Mucosa of stomach (tissue), 1 donor: ENCODE measurements around the gene VCL.
"Not testable (repeated sequence)": the region's sequence is repeated elsewhere in the genome, so short reads cannot be mapped to it uniquely, and the experiment has no call there.

Source experiments
- H3K27me3 ChIP-seq: one replicate; pipeline ENCODE4 v1.7.0; 2013; ENCODE audit warnings: mild to moderate bottlenecking, low read length; ENCODE audit not compliant: control insufficient read depth, insufficient read depth
- H3K36me3 ChIP-seq: one replicate; pipeline ENCODE4 v1.7.0; 2013; ENCODE audit warnings: low read length; ENCODE audit not compliant: control insufficient read depth, insufficient read depth
- H3K4me1 ChIP-seq: one replicate; pipeline ENCODE4 v1.7.0; 2013; ENCODE audit warnings: mild to moderate bottlenecking, low read length; ENCODE audit not compliant: control insufficient read depth, insufficient read depth
- H3K4me3 ChIP-seq: one replicate; pipeline ENCODE4 v1.7.0; 2013; ENCODE audit warnings: low read length
- H3K9ac ChIP-seq: one replicate; pipeline ENCODE4 v1.7.0; 2013; ENCODE audit warnings: mild to moderate bottlenecking, low read length, moderate library complexity
- H3K9me3 ChIP-seq: one replicate; pipeline ENCODE4 v1.7.0; 2013; ENCODE audit warnings: mild to moderate bottlenecking, low read length, moderate library complexity; ENCODE audit not compliant: control insufficient read depth
- donor health status: Pancreatic carcinoma.

Gene VCL

DNA sequence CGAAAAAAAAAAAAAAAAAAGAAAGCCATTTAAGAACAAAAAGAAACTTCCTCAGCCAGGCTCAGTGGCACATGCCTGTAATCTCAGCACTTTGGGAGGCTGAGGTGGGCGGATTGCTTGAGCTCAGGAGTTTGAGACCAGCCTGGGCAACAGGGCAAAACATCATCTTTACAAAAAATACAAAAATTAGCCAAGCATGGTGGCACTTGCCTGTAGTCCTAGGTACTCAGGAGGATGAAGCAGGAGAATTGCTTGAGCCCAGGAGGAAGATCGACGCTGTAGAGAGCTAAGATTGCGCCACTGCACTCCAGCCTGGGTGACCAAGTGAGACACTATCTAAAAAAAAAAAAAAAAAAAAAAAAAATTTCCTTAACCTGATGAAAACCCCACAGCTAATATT lies 140.7 kb downstream of the VCL start:
- not testable (repeated sequence) for H3K9ac ChIP-seq, H3K27me3 ChIP-seq, H3K36me3 ChIP-seq, H3K9me3 ChIP-seq, H3K4me3 ChIP-seq
- H3K4me1 ChIP-seq = peaks cover 12% of the 10 kb centered on the region

DNA sequence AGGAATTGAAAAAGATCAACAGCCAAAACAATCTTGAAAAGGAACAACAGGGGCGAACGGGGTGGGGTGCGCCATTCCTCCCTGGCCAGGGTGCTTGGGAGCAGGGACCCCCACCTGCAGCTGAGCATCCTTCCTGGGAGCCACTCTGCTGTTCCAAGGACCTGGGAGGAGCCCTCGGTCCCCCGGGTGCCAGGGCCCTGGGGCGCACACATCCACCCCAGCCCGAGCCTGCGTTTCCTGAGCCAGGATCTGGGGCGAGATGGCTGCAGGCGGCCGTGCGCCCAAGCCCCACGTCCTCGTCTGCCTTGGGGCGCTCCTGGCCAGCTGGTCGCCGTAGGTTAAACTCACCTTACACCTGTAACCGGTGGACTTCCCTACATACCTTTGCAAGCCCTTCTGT lies 142.1 kb downstream of the VCL start:
- Histone ChIP-seq H3K9ac (no peak overlapping the region), H3K9me3 (no peaks in the 10 kb centered on the region), H3K4me1 (peaks cover 3% of the 10 kb centered on the region), H3K4me3 (no peak overlapping the region), H3K36me3 (no peaks in the 10 kb centered on the region), H3K27me3 (no peaks in the 10 kb centered on the region)

DNA sequence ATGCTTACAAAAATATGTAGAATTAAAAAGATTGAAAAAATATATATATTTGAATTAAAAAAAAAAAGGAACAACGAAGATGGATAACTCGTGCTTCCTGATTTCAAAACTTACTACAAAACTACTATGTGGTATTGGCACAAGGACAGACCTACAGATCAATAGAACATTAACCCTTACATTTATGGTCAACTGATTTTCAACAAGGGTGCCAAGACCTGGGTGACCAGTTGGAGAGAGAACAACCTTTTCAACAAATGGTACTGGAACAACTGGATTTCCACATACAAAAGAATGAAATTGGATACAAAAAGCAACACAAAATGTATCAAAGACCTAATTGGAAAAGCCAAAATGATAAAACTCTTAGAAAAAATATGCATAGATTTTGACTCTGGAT lies 142.6 kb downstream of the VCL start:
- no peaks in the 10 kb centered on the region for H3K4me1 ChIP-seq
- H3K4me3 ChIP-seq = no peak overlapping the region
- no peaks in the 10 kb centered on the region for H3K36me3 ChIP-seq
- H3K9ac ChIP-seq = no peak overlapping the region
- H3K9me3 ChIP-seq = no peaks in the 10 kb centered on the region
- H3K27me3 ChIP-seq = no peaks in the 10 kb centered on the region

DNA sequence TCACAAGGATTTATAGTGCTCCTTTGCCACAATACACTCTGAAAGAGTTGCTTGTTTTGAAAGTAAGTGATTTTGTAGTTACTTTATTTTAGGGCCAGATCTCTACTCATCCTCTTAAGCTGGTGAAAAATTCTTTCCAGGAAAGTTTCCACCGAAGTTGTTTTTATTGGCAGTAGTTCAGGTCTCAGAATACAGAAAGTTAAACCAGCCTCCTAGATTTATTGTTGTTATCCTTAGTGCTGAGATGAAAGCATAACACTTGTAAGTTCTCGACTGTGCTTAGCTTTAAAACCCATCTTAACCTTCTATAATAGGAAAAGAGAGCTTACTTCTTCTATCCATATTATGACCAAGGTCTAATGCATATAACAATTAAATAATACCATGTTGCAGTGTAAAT lies 147.2 kb downstream of the VCL start:
- Histone ChIP-seq H3K4me3 (no peak overlapping the region), H3K27me3 (no peaks in the 10 kb centered on the region), H3K4me1 (no peaks in the 10 kb centered on the region), H3K9ac (no peak overlapping the region), H3K36me3 (no peaks in the 10 kb centered on the region), H3K9me3 (no peaks in the 10 kb centered on the region)

DNA sequence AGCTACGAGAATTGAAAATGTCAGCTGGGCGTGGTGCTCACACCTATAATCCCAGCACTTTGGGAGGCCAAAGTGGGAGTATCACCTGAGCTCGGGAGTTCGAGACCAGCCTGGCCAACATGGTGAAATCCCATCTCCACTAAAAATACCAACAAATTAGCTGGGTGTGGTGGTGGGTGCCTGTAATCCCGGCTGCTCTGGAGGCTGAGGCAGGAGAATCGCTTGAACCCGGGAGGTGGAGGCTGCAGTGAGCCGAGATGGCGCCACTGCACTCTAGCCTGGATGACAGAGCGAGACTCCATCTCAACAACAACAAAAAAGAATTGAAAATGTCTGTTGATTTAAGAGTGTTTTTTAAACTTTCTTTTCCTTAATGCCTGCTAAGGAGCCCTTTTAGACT lies 149.1 kb downstream of the VCL start:
- not testable (repeated sequence) for H3K4me1 ChIP-seq, H3K27me3 ChIP-seq, H3K36me3 ChIP-seq, H3K9me3 ChIP-seq, H3K9ac ChIP-seq, H3K4me3 ChIP-seq

DNA sequence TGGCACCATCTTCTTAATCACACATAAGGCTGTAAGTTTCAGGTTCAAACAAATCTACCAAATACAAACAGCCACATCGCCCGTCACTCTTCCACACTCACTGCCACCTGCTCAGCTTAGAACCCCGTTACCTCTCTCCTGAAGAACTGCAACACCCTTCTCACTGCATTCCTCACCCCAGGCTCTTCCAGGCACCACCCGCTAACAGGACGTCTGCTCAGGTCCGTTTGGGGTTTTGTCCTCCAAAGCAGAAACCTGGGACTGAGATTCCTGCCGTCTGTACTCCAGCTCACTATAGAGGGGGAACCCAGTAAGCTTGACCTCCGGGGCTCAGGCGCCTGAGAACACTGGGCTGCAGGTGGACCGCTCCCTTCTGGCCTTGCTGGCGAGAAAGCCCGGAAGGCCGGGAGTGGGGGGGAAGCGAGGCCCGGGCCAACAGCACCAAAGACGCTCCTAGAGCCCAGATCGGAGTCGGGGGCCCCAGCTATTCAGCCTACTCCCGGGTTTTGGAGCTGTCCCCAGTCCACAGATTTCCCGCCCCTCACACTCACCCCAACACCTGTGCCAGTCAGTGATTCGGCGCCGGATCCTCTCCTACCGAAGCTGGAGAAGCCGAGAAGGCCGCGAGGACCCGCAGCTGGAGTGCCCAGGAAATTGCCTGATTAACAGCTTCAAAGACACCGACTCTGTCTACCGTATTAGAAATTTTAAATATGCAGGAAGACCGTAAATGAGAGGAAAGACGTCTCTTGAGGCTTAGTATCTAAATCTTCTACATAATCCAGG lies 152.5 kb downstream of the VCL start, which contains the start of gene AP3M1:
Gene AP3M1 (minus strand): TSS at position 625 of the 786 bp plus-strand sequence. CDS start 12,449 bp downstream, outside the sequence.
- H3K4me3 ChIP-seq = peak within 1 kb of the TSS; percentile 91
- no peaks in the 10 kb centered on the region for H3K9me3 ChIP-seq
- H3K4me1 ChIP-seq = peaks cover 3% of the 10 kb centered on the region
- no peaks in the 10 kb centered on the region for H3K36me3 ChIP-seq
- H3K9ac ChIP-seq = peak within 1 kb of the TSS; percentile 88
- no peaks in the 10 kb centered on the region for H3K27me3 ChIP-seq

DNA sequence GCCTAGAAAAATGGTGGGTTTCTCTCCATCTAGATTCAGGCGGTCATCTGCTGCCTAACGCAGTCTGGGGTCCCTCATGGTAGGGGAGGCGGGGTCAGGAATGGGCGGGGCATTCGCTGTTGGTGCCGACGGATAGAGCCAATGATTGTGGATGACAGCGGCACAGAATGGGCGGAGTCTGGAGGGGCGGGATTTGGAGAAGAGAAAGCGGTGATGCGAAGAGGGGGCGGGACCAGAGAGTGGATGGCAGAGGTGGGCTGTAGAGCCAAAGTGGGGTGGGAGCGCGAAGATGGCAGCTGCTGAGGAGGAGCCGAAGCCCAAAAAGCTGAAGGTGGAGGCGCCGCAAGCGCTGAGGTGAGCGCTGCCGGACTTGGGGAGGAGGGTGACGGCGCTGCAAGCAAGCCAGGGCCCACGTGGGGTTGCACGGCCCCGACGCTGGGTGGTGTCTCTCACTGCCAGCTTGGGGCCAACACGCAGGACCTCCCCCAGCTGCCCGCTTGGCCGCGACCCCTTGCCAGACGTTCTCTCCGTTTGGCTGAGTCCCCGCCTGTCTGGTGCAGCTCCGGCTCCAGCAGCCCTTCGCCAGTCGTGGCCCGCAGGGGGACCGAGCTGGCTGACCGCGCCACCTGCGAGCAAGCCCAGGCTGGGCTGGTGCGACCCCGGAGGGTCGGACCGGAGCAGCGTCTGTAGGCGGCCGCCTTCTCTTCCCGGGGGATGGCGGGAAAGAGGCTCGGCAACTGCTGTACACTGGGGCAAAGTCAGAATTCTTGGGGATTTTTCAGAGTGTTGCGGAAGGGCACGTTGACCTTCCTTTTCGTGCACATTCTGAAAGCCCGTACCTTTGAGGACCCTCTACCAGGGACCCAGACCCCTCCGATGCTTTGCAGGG lies 153.3 kb downstream of the VCL start, which contains the start of gene ADK:
Gene ADK (plus strand): TSS at position 232 of the 889 bp plus-strand sequence. CDS start 58 bp downstream, at position 290.
- Histone ChIP-seq H3K9me3 (no peaks in the 10 kb centered on the region), H3K36me3 (no peaks in the 10 kb centered on the region), H3K4me3 (peak within 1 kb of the TSS; percentile 91), H3K27me3 (no peaks in the 10 kb centered on the region), H3K4me1 (peaks cover 3% of the 10 kb centered on the region), H3K9ac (peak within 1 kb of the TSS; percentile 88)

DNA sequence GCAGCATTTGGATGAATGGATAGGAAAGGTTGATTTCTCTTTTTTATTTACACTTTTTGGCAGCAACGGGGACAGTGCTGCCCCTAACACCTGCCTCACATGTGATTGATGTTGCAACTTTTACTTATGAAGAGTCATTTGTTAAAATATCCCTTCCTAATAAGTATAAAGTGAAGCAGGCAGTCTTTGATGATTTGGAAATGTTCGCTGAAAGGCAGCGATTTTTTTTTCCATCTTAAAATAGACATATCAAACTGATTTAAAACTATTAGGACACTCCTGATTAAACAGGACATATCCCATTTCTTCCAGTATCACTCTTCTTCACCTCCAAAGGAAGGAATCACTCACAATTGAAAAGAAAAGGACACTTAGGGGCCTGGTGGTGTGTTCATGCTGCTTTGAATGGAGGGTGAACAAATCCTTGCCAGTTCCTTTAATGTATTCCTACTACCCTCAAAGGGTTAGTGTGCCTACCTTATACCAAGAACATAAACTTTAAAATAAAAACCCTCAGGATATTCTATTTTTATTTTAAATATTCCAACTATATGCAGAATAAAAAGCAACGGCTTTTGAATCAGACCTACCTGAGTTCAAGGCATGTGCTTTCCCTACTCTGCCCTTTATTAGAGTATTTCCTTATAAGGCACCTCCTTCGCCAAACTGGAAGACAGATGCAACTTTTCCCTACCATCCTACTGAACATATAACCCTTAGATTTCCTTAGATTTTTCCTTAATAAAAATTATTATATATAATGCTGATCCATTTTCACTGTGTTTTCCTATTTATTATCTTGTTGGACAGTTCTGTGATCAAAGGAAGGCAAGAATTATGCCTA lies 154.2 kb downstream of the VCL start:
- peak overlapping the region; percentile 88 for H3K9ac ChIP-seq
- H3K27me3 ChIP-seq = no peaks in the 10 kb centered on the region
- H3K4me1 ChIP-seq = peaks cover 3% of the 10 kb centered on the region
- H3K4me3 ChIP-seq = peak overlapping the region; percentile 91
- H3K36me3 ChIP-seq = no peaks in the 10 kb centered on the region
- H3K9me3 ChIP-seq = no peaks in the 10 kb centered on the region

DNA sequence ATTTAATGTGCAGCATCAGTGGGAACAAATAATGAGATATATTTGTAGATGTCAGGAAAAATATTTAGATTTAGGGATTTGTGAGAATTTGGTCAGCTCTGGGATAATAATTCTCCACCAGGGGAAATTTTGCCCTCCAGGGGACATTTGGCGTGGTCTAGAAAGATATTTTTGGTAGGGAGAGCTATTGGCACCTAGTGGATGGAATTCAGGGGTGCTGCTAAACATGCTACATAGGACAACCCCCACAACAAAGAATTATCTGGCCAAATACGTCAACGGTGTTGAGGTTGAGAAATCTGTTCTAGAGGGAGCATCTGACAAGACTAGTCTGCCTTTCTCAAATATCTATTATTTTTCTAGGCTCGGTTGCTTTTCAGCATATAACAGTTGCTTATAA lies 155.2 kb downstream of the VCL start:
- no peak overlapping the region for H3K4me3 ChIP-seq
- no peaks in the 10 kb centered on the region for H3K36me3 ChIP-seq
- H3K9ac ChIP-seq = no peak overlapping the region
- no peaks in the 10 kb centered on the region for H3K27me3 ChIP-seq
- no peaks in the 10 kb centered on the region for H3K9me3 ChIP-seq
- H3K4me1 ChIP-seq = peaks cover 3% of the 10 kb centered on the region

DNA sequence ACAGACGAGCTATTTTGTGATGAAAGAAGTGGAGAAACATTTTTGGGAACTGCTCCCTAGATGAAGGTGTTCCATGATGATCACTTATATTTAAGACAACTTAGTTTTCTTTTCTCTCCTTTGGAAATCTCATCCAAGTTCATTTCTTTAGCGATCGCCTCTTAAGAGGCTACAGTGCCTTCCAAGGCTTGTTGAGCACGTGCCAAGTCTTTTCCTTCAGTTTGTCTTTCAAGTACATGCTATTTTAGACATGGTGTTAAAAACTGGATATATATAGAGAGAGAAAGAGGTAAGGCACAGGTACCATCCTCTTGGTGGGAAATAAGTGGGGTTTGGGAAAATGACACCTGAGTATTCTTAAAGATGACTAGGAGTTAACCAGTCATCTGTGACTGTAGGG lies 155.8 kb downstream of the VCL start:
- Histone ChIP-seq H3K27me3 (no peaks in the 10 kb centered on the region), H3K4me3 (no peak overlapping the region), H3K9ac (no peak overlapping the region), H3K4me1 (peaks cover 3% of the 10 kb centered on the region), H3K36me3 (no peaks in the 10 kb centered on the region), H3K9me3 (no peaks in the 10 kb centered on the region)

DNA sequence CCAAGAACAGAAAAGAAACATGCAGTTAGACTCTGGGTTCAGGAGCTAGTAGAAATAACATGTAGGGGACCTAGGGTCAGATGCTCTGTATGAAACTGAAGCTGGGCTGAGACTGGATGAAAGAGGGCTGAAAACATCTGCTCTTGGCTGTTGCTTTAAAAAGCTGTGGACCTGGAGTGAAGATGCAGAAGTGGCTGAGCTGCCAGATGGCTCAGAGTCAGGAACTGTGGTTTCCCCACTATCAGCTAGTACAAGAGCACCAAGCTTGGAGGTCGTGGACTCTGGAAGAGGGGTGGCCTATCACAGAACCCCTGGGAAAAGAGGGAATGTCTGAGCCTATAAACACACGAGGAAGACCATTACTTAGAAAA lies 159.0 kb downstream of the VCL start:
- Histone ChIP-seq H3K4me3 (no peak overlapping the region), H3K36me3 (no peaks in the 10 kb centered on the region), H3K27me3 (no peaks in the 10 kb centered on the region), H3K9ac (no peak overlapping the region), H3K4me1 (peaks cover 3% of the 10 kb centered on the region), H3K9me3 (no peaks in the 10 kb centered on the region)
